Mucosa of rectum (tissue), 2 donors: ENCODE data around the gene PRMT7.

ENCODE experiments used
- H3K27ac ChIP-seq, 2 donors: one replicate each; pipeline ENCODE4 v1.7.0; 2013; ENCODE audit warnings: inconsistent platforms in 2 of 2, low read depth in 2 of 2, low read length in 2 of 2
- H3K27me3 ChIP-seq, 2 donors: one replicate each; pipeline ENCODE4 v1.7.0; 2013; ENCODE audit warnings: low read length in 2 of 2; ENCODE audit not compliant: control insufficient read depth in 2 of 2, insufficient read depth in 2 of 2
- H3K36me3 ChIP-seq, 2 donors: one replicate each; pipeline ENCODE4 v1.7.0; 2013; ENCODE audit warnings: low read length in 2 of 2; ENCODE audit not compliant: control insufficient read depth in 2 of 2, insufficient read depth in 2 of 2
- H3K4me1 ChIP-seq, 2 donors: one replicate each; pipeline ENCODE4 v1.7.0; 2013; ENCODE audit warnings: low read length in 2 of 2, mild to moderate bottlenecking in 1 of 2; ENCODE audit not compliant: control insufficient read depth in 2 of 2, insufficient read depth in 2 of 2
- H3K4me3 ChIP-seq, 2 donors: one replicate each; pipeline ENCODE4 v1.7.0; 2013; ENCODE audit warnings: low read length in 2 of 2
- H3K9ac ChIP-seq, 2 donors: one replicate each; pipeline ENCODE4 v1.7.0; 2013; ENCODE audit warnings: low read length in 2 of 2, low read depth in 1 of 2, mild to moderate bottlenecking in 1 of 2
- H3K9me3 ChIP-seq, 2 donors: one replicate each; pipeline ENCODE4 v1.7.0; 2013; ENCODE audit warnings: low read length in 2 of 2; ENCODE audit not compliant: control insufficient read depth in 2 of 2
- donor health status: healthy.
- donor health status: Normal muscosa, but diverticular disease.

The PRMT7 gene

DNA sequence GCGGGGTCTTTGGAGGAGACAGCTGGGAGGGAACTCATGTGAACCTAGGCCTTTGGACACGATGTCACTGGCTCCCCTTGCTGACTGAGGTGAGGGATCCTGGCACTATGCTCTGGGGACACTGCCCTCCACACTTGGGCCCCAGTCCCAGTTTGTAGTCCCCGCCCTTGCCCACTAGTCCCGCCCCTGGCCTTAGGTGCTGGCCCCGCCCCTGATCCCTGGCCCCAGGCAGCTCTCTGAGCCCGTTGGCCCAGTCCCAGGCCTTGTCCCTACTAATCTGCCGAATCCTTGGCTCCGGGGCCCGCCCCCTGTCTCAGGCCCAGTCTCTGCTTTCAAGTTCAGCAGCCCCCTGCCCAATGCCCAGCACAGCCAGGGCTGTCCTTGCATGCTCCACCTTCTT is 76.5 kb downstream of the PRMT7 start:
- Histone ChIP-seq H3K9me3 (no peaks in the 10 kb centered on the region), H3K27me3 (no peaks in the 10 kb centered on the region), H3K27ac (peak overlapping the region; percentile 97 to 100), H3K9ac (peak overlapping the region; percentile 74 to 79), H3K36me3 (no peaks in the 10 kb centered on the region), H3K4me1 (peaks cover 46 to 51% of the 10 kb centered on the region in 2 donors), H3K4me3 (peak overlapping the region; percentile 42 to 67)

DNA sequence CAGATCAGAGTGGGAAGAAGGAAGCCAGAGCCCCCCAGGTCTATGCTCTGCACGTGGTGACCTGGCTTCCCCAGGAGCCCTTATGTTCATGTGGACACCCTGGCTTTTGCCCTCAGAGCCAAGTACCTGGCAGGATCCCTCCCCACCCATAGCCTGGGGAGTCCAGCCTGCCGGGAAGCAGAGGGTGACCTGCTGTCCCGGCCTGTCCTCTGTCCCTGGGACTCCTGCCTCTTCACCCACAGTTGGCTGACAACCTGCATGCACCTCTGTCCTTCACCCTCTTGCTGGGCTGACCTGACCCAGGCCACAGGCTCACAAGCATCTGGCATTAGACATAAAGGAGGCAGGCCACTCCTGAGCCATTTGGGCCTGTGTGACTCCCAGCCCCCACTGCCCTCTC is 77.3 kb downstream of the PRMT7 start:
- Histone ChIP-seq H3K36me3 (no peaks in the 10 kb centered on the region), H3K4me1 (peaks cover 38 to 45% of the 10 kb centered on the region in 2 donors), H3K9ac (peak overlapping the region in 1 of 2 donors; percentile 24), H3K9me3 (no peaks in the 10 kb centered on the region), H3K27ac (peak overlapping the region; percentile 97 to 100), H3K4me3 (no peak overlapping the region), H3K27me3 (no peaks in the 10 kb centered on the region)

DNA sequence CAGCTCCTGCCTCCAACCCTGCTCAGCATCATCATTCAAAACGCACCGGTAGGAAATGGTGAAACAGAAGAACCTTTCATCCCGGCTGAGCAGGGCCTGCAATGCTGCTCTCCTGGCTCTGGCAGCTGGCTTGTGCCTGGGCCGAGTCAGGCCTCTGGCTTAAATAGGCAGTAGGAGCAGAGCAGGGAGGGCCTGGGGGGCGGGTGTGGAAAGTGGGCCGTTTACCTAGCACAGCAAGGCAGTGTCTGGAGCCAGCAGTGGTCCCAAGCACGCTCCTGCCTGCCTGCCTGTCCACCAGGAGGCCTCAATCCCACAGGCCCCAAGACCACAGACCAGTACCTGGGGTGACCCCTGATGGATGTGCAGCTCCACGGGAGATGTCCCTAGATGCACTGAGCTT is 78.2 kb downstream of the PRMT7 start:
- Histone ChIP-seq H3K27ac (no peak overlapping the region), H3K9ac (no peak overlapping the region), H3K36me3 (no peaks in the 10 kb centered on the region), H3K4me3 (no peak overlapping the region), H3K27me3 (no peaks in the 10 kb centered on the region), H3K4me1 (peaks cover 30 to 36% of the 10 kb centered on the region in 2 donors), H3K9me3 (no peaks in the 10 kb centered on the region)

DNA sequence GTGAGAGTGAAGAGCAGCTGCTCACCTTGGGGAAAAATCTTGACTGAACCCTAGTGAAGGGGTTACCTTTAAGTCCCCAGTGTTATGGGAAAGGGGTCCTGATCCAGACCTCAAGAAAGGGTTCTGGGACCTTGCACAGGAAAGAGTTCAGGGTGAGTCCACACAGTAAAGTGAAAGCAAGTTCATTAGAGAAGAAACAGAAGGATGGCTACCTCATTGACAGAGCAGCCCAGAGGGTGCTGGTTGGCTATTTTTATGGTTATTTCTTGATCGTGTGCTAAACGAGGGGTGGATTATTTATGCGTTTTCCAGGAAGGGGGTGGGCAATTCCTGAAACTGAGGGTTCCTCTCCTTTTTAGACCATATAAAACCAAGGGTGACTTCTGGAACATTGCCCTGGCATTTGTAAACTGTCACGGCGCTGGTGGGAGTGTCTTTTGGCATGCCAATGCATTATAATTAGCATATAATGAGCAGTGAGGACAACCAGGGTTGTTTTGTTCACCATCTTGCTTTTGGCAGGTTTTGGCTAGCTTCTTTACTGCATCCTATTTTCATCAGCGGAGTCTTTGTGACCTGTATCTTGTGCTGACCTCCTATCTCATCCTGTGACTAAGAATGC is 79.0 kb downstream of the PRMT7 start:
- H3K9me3 ChIP-seq: no peaks in the 10 kb centered on the region
- peaks cover 21 to 28% of the 10 kb centered on the region in 2 donors for H3K4me1 ChIP-seq
- H3K9ac ChIP-seq: no peak overlapping the region
- no peaks in the 10 kb centered on the region for H3K27me3 ChIP-seq
- H3K36me3 ChIP-seq: no peaks in the 10 kb centered on the region
- no peak overlapping the region for H3K4me3 ChIP-seq
- no peak overlapping the region for H3K27ac ChIP-seq

DNA sequence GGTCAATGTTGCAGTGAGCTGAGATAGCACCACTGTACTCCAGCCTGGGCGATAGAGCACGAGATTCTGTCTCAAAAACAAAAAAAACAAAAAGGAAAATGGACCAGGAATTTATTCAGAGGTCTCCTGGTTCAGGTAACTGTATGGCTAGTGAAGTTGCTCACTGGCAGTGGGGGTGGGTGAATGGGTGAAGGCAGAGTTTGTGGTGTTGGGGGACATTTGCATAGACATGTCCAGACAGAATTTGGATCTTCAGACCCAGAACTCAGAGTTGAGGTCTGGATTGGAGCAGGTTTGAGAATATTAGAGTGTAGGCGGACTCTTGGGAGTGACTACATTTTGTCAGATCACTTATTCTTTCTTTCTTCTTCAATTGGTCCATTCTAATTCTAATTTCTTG is 82.5 kb downstream of the PRMT7 start:
- no peak overlapping the region for H3K27ac ChIP-seq
- H3K27me3 ChIP-seq: no peaks in the 10 kb centered on the region
- H3K36me3 ChIP-seq: no peaks in the 10 kb centered on the region
- no peak overlapping the region for H3K9ac ChIP-seq
- no peaks in the 10 kb centered on the region for H3K9me3 ChIP-seq
- H3K4me1 ChIP-seq: peaks cover 6 to 12% of the 10 kb centered on the region in 2 donors
- H3K4me3 ChIP-seq: no peak overlapping the region

DNA sequence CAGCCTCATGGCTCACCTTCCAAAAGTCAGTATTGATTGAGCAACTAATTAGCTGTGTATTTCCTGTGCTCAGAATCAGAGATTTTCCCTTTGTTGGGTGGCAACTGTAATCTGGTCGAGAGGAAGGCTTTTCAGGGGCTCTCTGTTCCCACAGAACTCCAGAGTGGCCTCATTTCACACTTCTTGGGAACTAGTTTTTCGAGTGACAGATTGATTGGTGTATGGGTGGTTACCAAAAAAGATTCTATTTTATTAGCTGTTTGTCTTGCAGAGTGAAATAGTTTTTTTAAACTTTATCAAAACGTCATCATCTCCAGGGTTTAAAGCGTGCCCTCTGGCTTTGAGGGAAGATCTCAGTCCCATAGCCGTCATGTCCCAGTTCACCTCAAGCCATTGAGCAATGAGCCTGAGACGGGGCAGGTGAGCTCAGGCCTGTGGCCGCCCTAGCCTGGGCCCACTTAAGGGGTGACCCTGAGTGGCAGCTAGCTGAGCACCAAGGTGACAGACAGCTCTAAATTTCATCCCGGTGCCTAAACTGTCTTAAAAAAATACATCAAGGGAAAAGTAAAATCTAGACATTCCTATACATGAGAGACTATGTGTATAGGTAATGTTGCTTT is 84.5 kb downstream of the PRMT7 start:
- H3K9ac ChIP-seq: no peak overlapping the region
- H3K4me3 ChIP-seq: no peak overlapping the region
- peaks cover 5 to 11% of the 10 kb centered on the region in 2 donors for H3K4me1 ChIP-seq
- no peak overlapping the region for H3K27ac ChIP-seq
- no peaks in the 10 kb centered on the region for H3K36me3 ChIP-seq
- no peaks in the 10 kb centered on the region for H3K9me3 ChIP-seq
- H3K27me3 ChIP-seq: no peaks in the 10 kb centered on the region

DNA sequence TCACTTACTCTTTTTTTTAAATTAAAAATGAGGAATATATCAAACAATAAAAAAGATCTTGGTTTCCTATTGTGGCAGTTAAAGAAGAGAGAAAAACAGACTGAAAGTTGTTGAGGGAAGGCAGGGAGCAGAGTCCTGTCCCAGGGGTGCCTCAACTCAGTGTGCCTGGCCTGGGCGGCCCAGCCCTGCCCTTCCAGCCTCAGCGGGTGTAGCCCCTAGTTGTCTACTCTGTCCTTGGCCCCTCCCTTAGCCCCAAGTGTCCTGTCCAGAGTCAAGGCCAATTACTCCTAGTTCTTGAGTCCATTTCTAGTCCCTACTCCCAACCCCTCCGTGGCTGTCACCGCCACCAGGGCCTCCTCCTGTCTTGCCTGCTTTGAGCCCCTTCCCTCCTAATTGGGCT is 85.0 kb downstream of the PRMT7 start:
- Histone ChIP-seq H3K4me3 (no peak overlapping the region), H3K9me3 (no peaks in the 10 kb centered on the region), H3K27ac (no peak overlapping the region), H3K27me3 (no peaks in the 10 kb centered on the region), H3K36me3 (no peaks in the 10 kb centered on the region), H3K4me1 (peaks cover 5 to 11% of the 10 kb centered on the region in 2 donors), H3K9ac (no peak overlapping the region)

DNA sequence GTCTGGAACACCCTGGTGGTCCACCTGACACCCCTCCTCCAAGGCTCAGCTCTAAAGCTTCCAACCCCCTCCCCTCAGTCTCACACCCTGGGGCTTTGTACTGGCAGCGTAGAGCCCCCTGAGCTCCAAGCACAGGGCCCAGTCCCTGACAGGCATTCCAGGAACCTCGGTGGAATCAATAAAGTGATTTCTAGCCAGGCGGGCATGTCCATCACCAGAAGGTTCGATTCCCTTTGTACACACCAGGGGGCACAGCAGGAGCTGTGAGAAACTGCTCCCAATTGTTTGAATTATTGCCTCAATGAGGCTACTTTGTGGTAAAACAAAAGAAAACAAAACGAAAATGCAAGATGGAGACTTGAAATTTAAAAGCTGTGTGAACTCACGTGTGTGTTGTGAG is 85.7 kb downstream of the PRMT7 start:
- Histone ChIP-seq H3K27me3 (no peaks in the 10 kb centered on the region), H3K4me1 (peaks cover 5 to 11% of the 10 kb centered on the region in 2 donors), H3K27ac (no peak overlapping the region), H3K9ac (no peak overlapping the region), H3K4me3 (no peak overlapping the region), H3K36me3 (no peaks in the 10 kb centered on the region), H3K9me3 (no peaks in the 10 kb centered on the region)

DNA sequence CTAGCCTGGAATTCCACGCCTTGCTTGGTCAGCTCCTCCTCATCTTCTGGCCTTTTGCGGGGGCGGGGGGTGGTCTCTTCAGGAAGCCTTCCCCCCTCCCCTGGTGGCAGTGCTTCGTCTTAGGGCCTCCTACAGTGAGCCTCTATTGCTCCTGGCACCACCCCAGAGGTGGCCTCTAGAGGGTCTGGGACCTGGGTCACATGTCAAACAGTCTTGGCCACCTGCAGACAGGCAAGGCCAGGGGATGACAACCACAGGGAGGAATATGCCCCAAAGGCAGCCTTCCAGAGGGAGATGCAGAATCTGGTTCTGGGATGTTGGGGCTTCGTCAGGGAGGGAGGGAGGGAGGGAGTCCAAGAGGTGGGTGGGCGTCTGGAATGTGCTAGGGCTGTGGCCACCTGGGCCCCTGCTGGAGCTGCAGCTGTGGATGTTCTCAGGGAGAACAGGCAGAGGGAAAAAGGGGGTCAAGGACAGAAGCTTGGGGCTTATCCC is 86.9 kb downstream of the PRMT7 start:
- Histone ChIP-seq H3K36me3 (no peaks in the 10 kb centered on the region), H3K4me1 (peaks cover 5 to 11% of the 10 kb centered on the region in 2 donors), H3K27ac (no peak overlapping the region), H3K9ac (no peak overlapping the region), H3K9me3 (no peaks in the 10 kb centered on the region), H3K4me3 (no peak overlapping the region), H3K27me3 (no peaks in the 10 kb centered on the region)

DNA sequence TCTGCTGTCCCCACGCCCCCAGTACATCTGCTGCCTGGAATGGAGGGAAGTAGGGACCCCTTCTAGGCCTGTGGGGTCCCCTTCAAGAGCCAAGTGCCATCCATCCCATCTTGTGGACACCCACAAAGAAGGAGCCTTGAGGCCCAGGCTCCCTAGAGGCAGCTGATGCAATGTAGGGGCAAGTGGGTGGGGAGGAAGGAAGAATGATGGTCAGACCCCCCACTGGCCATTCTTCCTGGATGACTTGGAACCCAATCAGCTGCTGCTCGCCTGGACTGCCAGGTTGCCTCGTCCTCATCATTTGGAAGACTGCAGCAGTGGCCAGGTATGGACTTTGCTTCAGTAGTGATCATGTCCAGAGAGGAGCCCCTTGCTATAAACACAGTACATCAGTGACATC is 88.6 kb downstream of the PRMT7 start:
- no peaks in the 10 kb centered on the region for H3K36me3 ChIP-seq
- peaks cover 5 to 11% of the 10 kb centered on the region in 2 donors for H3K4me1 ChIP-seq
- no peaks in the 10 kb centered on the region for H3K9me3 ChIP-seq
- no peak overlapping the region for H3K4me3 ChIP-seq
- H3K27me3 ChIP-seq: no peaks in the 10 kb centered on the region
- no peak overlapping the region for H3K9ac ChIP-seq
- no peak overlapping the region for H3K27ac ChIP-seq
